HG03342 (cell line): ENCODE results near the gene SEBOX.

Experiments used
- ATAC-seq: cut with Tn5 transposase; IDR thresholded peaks from one replicate; pipeline ENCODE4 v1.9.1; 2021; ENCODE audit warnings: mild to moderate bottlenecking, moderate library complexity; ENCODE audit not compliant: unreplicated experiment

SEBOX gene

GRCh38 chr17:28320215-28321061 is 44.6 kb downstream of the SEBOX start:
- ATAC-seq: no peak

- no peak for ATAC-seq
These were observed 45.4 kb downstream of the SEBOX start for GRCh38 chr17:28319598-28319935.

GRCh38 chr17:28318759-28319597 is 46.0 kb downstream of the SEBOX start, which contains the start of gene TMEM97:
TSS of gene TMEM97 (plus strand) at chr17:28319200. CDS start at chr17:28319240, 40 bp downstream.
- peak; percentile 94 for ATAC-seq

- ATAC-seq: no peak
These were observed 46.8 kb downstream of the SEBOX start for GRCh38 chr17:28317966-28318758.

- ATAC-seq: no peak
These were observed 47.7 kb downstream of the SEBOX start for GRCh38 chr17:28317099-28317965.

- ATAC-seq: no peak
These were observed 48.9 kb downstream of the SEBOX start for GRCh38 chr17:28315846-28316705.

GRCh38 chr17:28313841-28314240 is 51.2 kb downstream of the SEBOX start:
- ATAC-seq: no peak
